GM18951 (cell line): ENCODE results near the gene TCF3.
"Not testable (repeated sequence)": the region's sequence is repeated elsewhere in the genome, so short reads cannot be mapped to it uniquely, and the experiment has no call there.

Source experiments
- POLR2A ChIP-seq: IDR thresholded peaks from 4 replicates; pipeline ENCODE4 v1.6.1; 2011; ENCODE audit warnings: mild to moderate bottlenecking; ENCODE audit not compliant: insufficient read length, insufficient read depth; ENCODE audit errors: extremely low read depth
- in situ Hi-C: fragments of 300-500 bp; cut with MboI; formaldehyde crosslinking; loops from one replicate; pipeline ENCODE4 v1.12.0; 2022; ENCODE audit warnings: low sequenced_read_pairs, mixed read lengths, inconsistent platforms; ENCODE audit not compliant: unreplicated experiment

TCF3 gene

DNA sequence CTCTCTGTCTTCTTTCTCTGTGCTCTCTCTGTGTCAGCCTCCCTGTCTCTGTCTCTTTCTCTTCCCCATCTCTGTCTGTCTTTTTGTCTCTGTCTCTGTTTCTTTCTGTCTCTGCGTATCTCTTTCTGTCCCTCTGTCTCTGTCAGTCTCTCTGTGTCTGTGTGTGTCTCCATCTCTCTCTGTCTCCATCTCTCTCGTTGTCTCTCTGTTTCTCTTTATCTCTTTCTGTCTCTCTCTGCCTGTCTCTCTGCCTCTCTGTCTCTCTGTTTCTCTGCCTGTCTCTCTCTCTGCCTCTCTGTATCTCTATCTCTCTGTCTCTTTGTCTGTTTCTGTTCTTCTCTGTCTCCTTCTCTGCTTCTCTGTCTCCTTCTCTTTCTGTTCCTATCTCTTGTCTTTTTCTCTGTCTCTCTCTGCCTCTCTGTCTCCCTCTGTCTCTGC is 15.7 kb upstream of the TCF3 start:
- TF ChIP-seq POLR2A = no peak
- in situ Hi-C loops = no loop called here

DNA sequence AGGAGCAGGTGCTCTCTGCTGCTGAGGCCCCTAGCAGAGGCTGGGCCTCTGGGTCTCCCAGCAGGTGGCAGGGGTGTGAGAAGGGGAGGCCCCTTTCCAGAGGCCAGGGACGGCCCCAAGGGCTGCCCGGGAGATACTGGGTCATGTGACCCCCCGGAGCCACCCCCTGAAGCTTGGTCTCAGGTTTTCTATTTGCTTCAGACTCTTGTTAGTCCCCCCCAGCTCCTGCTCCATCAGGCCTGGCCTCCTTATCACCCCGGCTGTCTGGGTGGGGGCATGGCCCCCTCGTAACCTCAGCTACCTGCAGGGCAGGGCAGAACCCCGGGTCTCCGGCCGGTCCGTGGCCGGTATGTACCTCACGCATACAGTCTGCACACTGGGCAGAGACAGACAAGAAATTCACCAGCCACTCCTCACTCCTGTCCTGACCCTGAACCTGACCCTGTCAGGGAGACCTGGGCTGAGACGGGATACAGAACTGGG is 13.2 kb upstream of the TCF3 start:
- TF ChIP-seq POLR2A = no peak
- in situ Hi-C loops = no loop called here

DNA sequence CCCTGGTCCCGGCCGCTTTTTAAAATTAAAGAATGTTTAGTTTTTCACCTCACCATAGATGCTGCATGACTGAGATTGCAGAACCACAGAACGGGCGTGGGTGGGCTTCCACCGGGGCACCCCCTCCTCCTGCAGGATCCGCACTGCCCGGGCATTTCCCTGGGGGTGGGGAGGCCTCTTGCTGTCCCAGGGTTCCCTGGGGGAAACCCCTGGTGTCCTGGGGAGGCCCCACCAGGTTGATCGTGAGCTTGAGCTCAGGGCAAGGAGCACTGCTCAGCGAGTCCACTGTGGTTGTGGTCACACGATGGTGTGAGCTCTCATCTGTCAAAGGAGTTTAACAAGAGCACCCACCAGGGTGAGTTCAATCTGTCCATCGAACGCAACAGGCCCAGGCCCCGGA is 11.4 kb upstream of the TCF3 start:
- in situ Hi-C loops = no loop called here
- TF ChIP-seq POLR2A = no peak

DNA sequence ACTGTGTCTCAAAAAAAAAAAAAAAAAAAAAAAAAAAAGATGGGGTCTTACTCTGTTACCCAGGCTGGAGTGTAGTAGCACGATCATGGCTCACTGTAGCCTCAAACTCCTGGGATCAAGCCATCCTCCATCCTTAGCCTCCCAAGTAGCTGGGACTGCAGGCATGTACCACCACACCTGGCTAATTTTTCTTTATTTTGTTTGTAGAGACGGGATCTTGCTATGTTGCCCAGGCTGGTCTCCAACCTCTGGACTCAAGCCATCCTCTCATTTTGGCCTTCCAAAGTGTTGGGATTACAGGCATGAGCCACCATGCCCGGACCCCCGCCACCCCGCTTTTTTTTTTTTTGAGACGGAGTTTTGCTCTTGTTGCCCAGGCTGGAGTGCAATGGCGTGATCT is 10.8 kb upstream of the TCF3 start:
- in situ Hi-C loops = not testable (repeated sequence)

DNA sequence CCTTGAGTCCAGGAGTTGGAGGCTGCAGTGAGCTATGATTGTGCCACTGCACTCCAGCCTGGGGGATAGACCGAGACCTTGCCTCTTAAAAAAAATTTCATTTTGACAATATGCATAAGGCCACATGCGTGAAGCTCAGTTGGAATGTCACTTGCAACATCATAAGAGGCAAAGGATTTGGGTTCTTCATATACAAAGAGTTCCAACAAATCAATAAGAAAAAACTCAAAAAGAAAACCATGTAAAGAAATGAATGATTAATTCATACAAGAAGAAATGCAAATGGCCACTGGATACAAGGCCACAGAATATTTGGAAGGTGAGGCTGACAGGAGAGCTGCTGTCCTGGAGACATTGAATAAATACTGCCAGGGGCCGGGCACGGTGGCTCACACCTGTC is 9.6 kb upstream of the TCF3 start:
- TF ChIP-seq POLR2A = no peak
- in situ Hi-C loops = no loop called here

DNA sequence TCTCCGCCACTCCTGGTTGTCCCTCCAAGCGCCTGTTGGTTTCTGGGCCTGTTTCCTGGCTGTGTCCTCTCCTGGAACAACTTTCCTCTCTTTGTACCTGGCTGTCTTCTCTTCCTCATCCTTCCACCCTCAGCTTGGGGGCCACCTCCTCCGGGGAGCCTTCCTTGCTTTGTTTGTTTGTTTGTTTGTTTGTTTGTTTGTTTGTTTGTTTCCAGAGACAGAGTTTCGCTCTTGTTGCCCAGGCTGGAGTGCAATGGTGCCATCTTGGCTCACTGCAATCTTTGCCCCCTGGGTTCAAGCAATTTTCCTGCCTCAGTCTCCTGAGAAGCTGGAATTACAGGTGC is 6.6 kb upstream of the TCF3 start:
- in situ Hi-C loops = no loop called here
- no peak for TF ChIP-seq POLR2A

DNA sequence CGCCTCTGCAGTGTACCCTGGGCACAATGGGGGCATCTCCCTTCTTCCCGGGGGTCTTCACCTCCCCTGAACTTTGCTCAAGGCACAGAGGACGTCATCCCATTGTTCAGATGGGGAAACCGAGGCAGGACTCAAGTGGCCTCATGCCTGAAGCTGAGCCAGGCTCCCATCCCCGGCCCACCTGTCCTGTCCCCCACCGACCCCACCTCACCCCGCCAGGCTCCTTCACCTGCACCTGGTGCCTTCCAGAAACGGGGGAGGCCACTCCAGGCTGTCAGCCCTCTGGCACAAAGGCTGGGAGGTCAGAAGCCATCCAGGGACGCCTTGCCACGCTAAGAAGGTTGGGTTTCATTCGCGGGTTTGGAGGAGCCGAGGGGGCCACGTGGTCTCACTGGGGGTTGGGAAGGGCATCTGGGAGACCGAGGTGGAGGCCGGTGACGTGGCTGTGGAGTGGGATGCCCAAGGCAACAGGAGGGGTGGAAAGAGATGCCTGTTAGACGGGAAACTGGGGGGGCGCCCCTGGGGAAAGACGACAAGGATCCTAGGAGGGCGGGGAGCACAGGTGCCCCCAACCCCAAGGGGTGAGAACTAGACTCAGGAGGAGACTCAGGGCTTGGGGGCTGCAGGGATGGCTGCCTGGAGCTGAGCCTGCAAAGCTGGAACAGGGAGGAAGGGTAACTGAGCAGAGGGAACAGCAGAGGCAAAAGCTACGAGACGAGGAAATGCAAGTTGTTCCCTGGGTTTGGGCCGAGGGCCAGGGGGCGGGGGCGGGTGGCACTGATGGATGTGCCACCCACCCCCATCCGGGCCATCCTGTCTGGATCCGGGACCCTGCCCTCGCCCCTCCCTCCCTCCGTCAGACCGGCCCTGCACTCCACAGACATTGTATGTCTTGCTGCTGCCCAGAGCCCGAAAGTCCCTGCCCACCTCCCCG is 6.0 kb upstream of the TCF3 start:
- no peak for TF ChIP-seq POLR2A
- in situ Hi-C loops = no loop called here

DNA sequence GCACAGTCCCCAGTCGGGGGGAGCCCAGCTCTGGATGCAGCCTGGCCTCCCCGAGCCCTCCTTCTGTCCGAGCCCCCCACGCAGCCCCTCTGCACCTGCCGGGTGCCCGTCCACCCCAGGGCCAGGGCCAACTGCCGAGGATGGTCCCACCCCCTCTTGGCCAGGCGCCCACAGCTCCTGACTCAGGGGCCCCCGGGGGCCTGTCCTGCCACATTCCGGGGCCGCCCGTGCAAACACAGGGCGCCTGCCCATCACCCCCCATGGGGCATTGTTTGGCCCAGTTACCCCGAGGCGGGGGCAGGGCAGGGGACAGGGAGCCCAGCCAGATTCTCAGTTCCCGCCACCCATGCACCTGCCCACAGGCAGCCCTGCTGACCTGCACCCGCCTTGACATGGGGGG is 5.3 kb upstream of the TCF3 start:
- TF ChIP-seq POLR2A = no peak
- in situ Hi-C loops = no loop called here

DNA sequence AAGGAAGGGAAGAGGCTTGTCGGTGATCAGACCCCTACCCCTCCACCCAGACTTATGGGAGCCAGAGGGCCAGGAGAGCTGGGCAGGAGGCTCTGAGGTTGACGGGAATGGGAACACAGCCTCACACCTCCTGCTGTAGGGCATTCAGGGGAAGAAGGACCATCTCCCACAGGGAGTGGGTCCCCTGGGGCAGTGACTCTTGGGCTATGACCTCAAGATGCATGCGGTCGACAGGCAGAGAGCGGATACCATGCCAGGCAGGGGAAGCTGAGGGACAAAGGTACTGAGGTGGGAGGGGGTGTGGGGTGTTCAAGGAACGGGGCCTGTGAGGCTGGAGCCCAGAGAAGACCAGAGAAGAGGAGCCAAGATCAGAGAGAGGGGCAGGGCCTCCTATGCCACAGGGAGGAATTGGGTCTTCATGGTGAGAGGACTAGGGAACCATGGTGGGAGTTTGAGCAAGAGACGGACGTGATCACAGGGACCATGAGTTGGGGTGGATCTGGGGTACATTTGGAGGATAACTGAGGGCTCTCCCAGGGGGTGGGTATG is 4.6 kb upstream of the TCF3 start:
- in situ Hi-C loops = no loop called here

DNA sequence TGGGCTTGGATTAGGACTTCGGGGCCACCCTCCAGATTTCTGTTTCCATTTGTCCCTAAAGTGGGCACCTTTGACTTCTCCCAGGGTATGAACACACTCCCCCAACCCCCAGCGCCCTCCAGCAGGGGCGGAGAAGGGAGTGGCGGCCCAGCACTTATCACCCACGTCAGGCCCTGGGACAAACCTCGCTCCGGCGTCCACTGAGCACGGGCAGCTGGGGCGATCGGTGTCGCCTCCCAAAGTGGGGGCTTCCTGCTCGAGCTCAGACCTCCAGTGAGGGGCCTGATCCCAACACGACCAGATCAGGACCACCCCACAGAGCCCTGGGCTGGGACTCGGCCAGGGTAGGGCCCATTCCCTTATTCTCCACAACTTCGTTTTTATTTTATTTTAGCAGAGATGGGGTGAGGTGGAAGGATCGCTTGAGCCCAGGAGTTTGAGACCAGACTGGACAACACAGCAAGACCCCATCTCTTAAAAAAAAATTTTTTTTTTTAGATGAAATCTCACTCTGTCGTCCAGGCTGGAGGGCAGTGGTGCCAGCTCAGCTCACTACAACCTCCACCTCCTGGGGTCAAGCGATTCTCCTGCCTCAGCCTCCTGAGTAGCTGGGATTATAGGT is 3.7 kb upstream of the TCF3 start:
- TF ChIP-seq POLR2A = no peak
- in situ Hi-C loops = no loop called here

More for the DNA sequence above, 4.6 kb upstream of the TCF3 start:
- no peak for TF ChIP-seq POLR2A

DNA sequence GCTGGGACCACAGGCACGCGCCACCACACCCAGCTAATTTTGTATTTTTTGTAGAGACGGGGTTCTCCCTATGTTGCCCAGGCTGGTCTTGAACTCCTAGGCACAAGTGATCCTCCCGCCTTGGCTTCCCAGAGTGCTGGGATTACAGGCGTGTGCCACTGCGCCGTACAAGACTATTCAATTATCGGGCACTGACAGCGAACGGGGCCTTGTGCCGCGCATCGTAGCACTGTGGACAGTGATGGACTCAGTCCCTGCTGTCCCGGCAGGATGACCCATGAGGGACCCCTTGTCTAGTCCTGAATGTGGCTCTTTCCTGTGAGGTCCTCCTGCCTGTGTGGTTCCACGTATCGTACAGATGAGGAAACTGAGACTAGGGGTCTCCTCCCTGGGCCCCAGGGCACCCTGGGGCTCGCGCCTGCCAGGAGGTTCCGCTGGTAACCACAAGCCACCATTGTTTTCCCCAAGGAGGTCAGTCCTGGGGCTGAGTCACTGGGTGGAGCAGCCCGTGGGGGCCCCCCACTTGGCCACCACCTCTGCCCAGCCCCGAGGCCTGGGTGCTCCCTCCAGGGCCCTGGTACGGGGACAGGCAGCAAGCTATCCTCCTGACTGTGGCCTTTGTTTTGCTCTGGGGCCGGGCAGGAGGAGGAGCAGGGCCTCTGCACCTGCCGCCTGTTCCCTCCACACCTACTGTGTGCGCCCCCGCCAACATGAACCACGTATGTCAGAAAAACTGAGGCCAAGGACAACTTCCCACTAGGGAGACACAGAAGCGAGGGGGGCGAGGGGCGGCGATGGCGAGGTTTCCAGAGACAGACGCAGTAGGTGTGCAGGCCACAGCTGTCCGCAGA is 2.9 kb upstream of the TCF3 start:
- TF ChIP-seq POLR2A = no peak
- in situ Hi-C loops = no loop called here

DNA sequence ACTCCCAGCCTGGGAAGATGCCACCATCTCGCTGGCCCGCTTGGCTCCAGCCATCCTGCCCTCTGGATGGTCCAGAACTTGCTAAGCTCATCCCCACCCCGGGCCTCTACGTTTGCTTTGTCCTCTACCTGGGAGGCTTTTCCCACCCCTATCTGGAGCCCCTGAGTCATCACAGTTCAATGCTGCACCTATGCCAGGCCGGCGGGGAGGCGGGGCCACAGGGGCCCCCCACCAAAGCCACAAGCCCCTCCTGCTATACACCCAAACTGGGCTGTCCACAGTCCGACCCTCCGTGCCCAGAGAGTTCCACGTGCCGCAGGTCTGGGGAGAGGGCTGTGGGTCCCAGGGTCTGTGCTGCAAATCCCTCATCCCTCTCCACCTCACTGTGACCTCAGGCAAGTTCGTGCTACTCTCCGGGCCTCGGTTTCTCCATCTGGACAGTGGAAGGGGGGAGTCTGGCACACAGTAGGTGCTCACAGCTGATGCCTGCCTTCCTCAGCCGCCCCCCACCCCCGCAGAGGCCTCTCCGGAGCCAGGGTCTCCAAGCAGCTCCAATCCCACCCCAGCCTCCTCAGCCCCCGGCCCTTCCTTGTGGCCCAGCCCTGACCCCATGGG is 1.9 kb upstream of the TCF3 start:
- no peak for TF ChIP-seq POLR2A
- in situ Hi-C loops = no loop called here

DNA sequence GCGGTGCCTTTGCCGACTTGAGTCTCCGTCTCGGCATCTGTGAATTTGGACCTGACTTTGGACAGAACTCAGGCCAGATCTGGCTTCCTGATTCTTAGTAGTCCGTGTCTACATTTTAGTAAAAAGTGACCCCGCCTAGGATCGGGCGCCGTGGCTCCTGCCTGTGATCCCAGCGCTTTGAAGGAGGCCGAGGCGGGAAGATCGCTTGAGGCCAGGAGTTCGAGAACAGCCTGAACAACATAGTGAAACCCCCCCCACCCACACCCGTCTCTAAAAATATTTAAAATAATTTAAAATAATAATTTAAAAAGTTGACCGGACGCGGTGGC is 849 bp upstream of the TCF3 start:
- TF ChIP-seq POLR2A = no peak
- in situ Hi-C loops = no loop called here
